SJSA1 (cell line): ENCODE results near the gene FANCL. TPM values are rescaled to one million over a fixed set of nuclear protein-coding genes. Genes with fewer than 3 reads are reported as not detected.
"Not testable (repeated sequence)": the region's sequence is repeated elsewhere in the genome, so short reads cannot be mapped to it uniquely, and the experiment has no call there.

Experiments used
- DNase-seq, 2 experiments: peaks; one replicate each; pipeline ENCODE4 v3.0.0-alpha.2; 2015 to 2020; ENCODE audit warnings: low spot score in 2 of 2, low read depth in 1 of 2
- H3K27ac ChIP-seq: fragments of 250-450 bp; sonication (Bioruptor Pico); 2 replicates; pipeline ENCODE4 v1.5.1; 2020; ENCODE audit warnings: mild to moderate bottlenecking, moderate library complexity
- H3K27me3 ChIP-seq: fragments of 250-450 bp; sonication (Bioruptor Pico); replicated peaks from 2 replicates; pipeline ENCODE4 v1.5.1; 2020; ENCODE audit warnings: mild to moderate bottlenecking, moderate library complexity
- H3K36me3 ChIP-seq: fragments of 250-450 bp; sonication (Bioruptor Pico); 2 replicates; pipeline ENCODE4 v1.5.1; 2020; ENCODE audit warnings: mild to moderate bottlenecking
- H3K4me1 ChIP-seq: fragments of 250-450 bp; sonication (Bioruptor Pico); replicated peaks from 2 replicates; pipeline ENCODE4 v1.6.1; 2021; ENCODE audit warnings: mild to moderate bottlenecking
- H3K4me3 ChIP-seq: fragments of 250-450 bp; sonication (Bioruptor Pico); 2 replicates; pipeline ENCODE4 v1.5.1; 2020; ENCODE audit warnings: mild to moderate bottlenecking
- H3K9me3 ChIP-seq: fragments of 250-450 bp; sonication (Bioruptor Pico); replicated peaks from 2 replicates; pipeline ENCODE4 v1.5.1; 2020; ENCODE audit warnings: mild to moderate bottlenecking
- total RNA-seq: library from RNA; depleted of rRNA; stranded (reverse); fragments of >200 nt; shearing (Covaris generic); gene quantifications from 2 replicates; pipeline ENCODE4 v1.2.3, GENCODE V29; 2014

Gene FANCL
- total RNA-seq, 1 experiment from 2014 or later: 50.0 TPM

GRCh38 chr2:58194458-58194857 is 46.7 kb downstream of the FANCL start:
- Histone ChIP-seq H3K27me3 (no peaks in the 10 kb centered on the region), H3K36me3 (peaks cover 4% of the 10 kb centered on the region; the same call in 1 of the 2 replicates), H3K27ac (no peak overlapping the region), H3K9me3 (no peaks in the 10 kb centered on the region), H3K4me3 (no peak overlapping the region), H3K4me1 (no peaks in the 10 kb centered on the region)
- no peak for DNase-seq

GRCh38 chr2:58187022-58187421 is 54.1 kb downstream of the FANCL start:
- H3K36me3 ChIP-seq, DNase-seq, H3K27me3 ChIP-seq, H3K9me3 ChIP-seq, H3K4me3 ChIP-seq, H3K4me1 ChIP-seq, H3K27ac ChIP-seq: not testable (repeated sequence)

GRCh38 chr2:58186501-58186900 is 54.6 kb downstream of the FANCL start:
- Histone ChIP-seq H3K4me1 (no peaks in the 10 kb centered on the region), H3K9me3 (no peaks in the 10 kb centered on the region), H3K36me3 (0 out of 2 replicates have a peak, but pooled peaks cover 5% of the 10 kb centered on the region), H3K27me3 (no peaks in the 10 kb centered on the region), H3K27ac (no peak overlapping the region), H3K4me3 (no peak overlapping the region)
- DNase-seq: no peak

GRCh38 chr2:58182527-58182926 is 58.6 kb downstream of the FANCL start:
- no peak overlapping the region for H3K27ac ChIP-seq
- H3K36me3 ChIP-seq: peaks cover 4% of the 10 kb centered on the region; the same call in 1 of the 2 replicates
- H3K27me3 ChIP-seq: no peaks in the 10 kb centered on the region
- H3K4me1 ChIP-seq: no peaks in the 10 kb centered on the region
- H3K9me3 ChIP-seq: no peaks in the 10 kb centered on the region
- no peak for DNase-seq
- no peak overlapping the region for H3K4me3 ChIP-seq

GRCh38 chr2:58180635-58181034 is 60.5 kb downstream of the FANCL start:
- Histone ChIP-seq H3K27ac (no peak overlapping the region), H3K27me3 (no peaks in the 10 kb centered on the region), H3K9me3 (no peaks in the 10 kb centered on the region), H3K4me1 (no peaks in the 10 kb centered on the region), H3K36me3 (peaks cover 4% of the 10 kb centered on the region; the same call in 1 of the 2 replicates), H3K4me3 (no peak overlapping the region)
- no peak for DNase-seq

GRCh38 chr2:58180175-58180574 is 61.0 kb downstream of the FANCL start:
- H3K36me3 ChIP-seq, H3K4me1 ChIP-seq, H3K27me3 ChIP-seq, H3K4me3 ChIP-seq, H3K27ac ChIP-seq, DNase-seq, H3K9me3 ChIP-seq: not testable (repeated sequence)

GRCh38 chr2:58177187-58177586 is 63.9 kb downstream of the FANCL start:
- H3K4me3 ChIP-seq, H3K4me1 ChIP-seq, H3K27me3 ChIP-seq, H3K9me3 ChIP-seq, H3K36me3 ChIP-seq, DNase-seq, H3K27ac ChIP-seq: not testable (repeated sequence)

- H3K9me3 ChIP-seq, H3K4me3 ChIP-seq, H3K4me1 ChIP-seq: not testable (repeated sequence)
Measured at GRCh38 chr2:58171831-58172230, 69.3 kb downstream of the FANCL start.

GRCh38 chr2:58170334-58170933 is 70.7 kb downstream of the FANCL start:
- not testable (repeated sequence) for H3K27ac ChIP-seq, H3K9me3 ChIP-seq, H3K36me3 ChIP-seq, DNase-seq, H3K4me3 ChIP-seq, H3K4me1 ChIP-seq, H3K27me3 ChIP-seq

More at GRCh38 chr2:58171831-58172230, 69.3 kb downstream of the FANCL start:
- DNase-seq, H3K27me3 ChIP-seq, H3K27ac ChIP-seq, H3K36me3 ChIP-seq: not testable (repeated sequence)

- not testable (repeated sequence) for H3K9me3 ChIP-seq, H3K27me3 ChIP-seq, H3K27ac ChIP-seq, H3K4me1 ChIP-seq, H3K4me3 ChIP-seq, DNase-seq, H3K36me3 ChIP-seq
Measured at GRCh38 chr2:58169845-58170244, 71.3 kb downstream of the FANCL start.

- H3K27me3 ChIP-seq, H3K36me3 ChIP-seq, H3K4me1 ChIP-seq, H3K27ac ChIP-seq, H3K9me3 ChIP-seq, H3K4me3 ChIP-seq, DNase-seq: not testable (repeated sequence)
Measured at GRCh38 chr2:58168130-58168529, 73.0 kb downstream of the FANCL start.

- Histone ChIP-seq H3K9me3 (no peaks in the 10 kb centered on the region), H3K27ac (no peak overlapping the region), H3K4me1 (no peaks in the 10 kb centered on the region), H3K27me3 (no peaks in the 10 kb centered on the region), H3K36me3 (peaks cover 44% of the 10 kb centered on the region), H3K4me3 (no peak overlapping the region)
- no peak for DNase-seq
Measured at GRCh38 chr2:58163913-58164312, 77.2 kb downstream of the FANCL start.

- H3K36me3 ChIP-seq: peaks cover 55% of the 10 kb centered on the region
- no peaks in the 10 kb centered on the region for H3K27me3 ChIP-seq
- DNase-seq: no peak
- H3K4me3 ChIP-seq: no peak overlapping the region
- H3K27ac ChIP-seq: no peak overlapping the region
- H3K9me3 ChIP-seq: no peaks in the 10 kb centered on the region
- H3K4me1 ChIP-seq: peaks cover 7% of the 10 kb centered on the region; the same call in 1 of the 2 replicates
Measured at GRCh38 chr2:58158481-58158880, 82.6 kb downstream of the FANCL start.

GRCh38 chr2:58157754-58158153 is 83.4 kb downstream of the FANCL start:
- no peak for DNase-seq
- H3K4me1 ChIP-seq: peaks cover 7% of the 10 kb centered on the region; the same call in 1 of the 2 replicates
- H3K27ac ChIP-seq: no peak overlapping the region
- H3K4me3 ChIP-seq: no peak overlapping the region
- H3K9me3 ChIP-seq: no peaks in the 10 kb centered on the region
- H3K27me3 ChIP-seq: no peaks in the 10 kb centered on the region
- H3K36me3 ChIP-seq: peaks cover 48% of the 10 kb centered on the region

- no peak overlapping the region for H3K4me3 ChIP-seq
- H3K4me1 ChIP-seq: peaks cover 7% of the 10 kb centered on the region; the same call in 1 of the 2 replicates
- H3K9me3 ChIP-seq: no peaks in the 10 kb centered on the region
- H3K27me3 ChIP-seq: no peaks in the 10 kb centered on the region
- DNase-seq: no peak
- no peak overlapping the region for H3K27ac ChIP-seq
- peaks cover 42% of the 10 kb centered on the region for H3K36me3 ChIP-seq
Measured at GRCh38 chr2:58156780-58157179, 84.3 kb downstream of the FANCL start.
